Memory B cell (primary cell): ENCODE data around the gene ANKRD18A.

Source experiments
- ATAC-seq: fragments of 150-1000 bp; cut with Tn5 transposase; 2 replicates; pipeline ENCODE4 v1.10.0; 2021; ENCODE audit warnings: low read depth, mild to moderate bottlenecking, moderate library complexity
- DNase-seq, 2 donors: peaks; one replicate each; pipeline ENCODE4 v3.0.0; 2022; ENCODE audit warnings: low spot score in 2 of 2
- H3K27ac Mint-ChIP-seq: one replicate; pipeline ENCODE4 v1.8.0; 2022; ENCODE audit warnings: mild to moderate bottlenecking, moderate library complexity, mixed read lengths
- H3K27me3 Mint-ChIP-seq: one replicate; pipeline ENCODE4 v1.8.0; 2022; ENCODE audit warnings: mixed read lengths
- H3K36me3 Mint-ChIP-seq: one replicate; pipeline ENCODE4 v1.8.0; 2022; ENCODE audit warnings: mild to moderate bottlenecking, mixed read lengths
- H3K4me1 Mint-ChIP-seq: one replicate; pipeline ENCODE4 v1.8.0; 2022; ENCODE audit warnings: mixed read lengths
- H3K4me3 Mint-ChIP-seq: one replicate; pipeline ENCODE4 v1.8.0; 2022; ENCODE audit warnings: mild to moderate bottlenecking, moderate library complexity, mixed read lengths
- H3K9me3 Mint-ChIP-seq: one replicate; pipeline ENCODE4 v1.8.0; 2022; ENCODE audit warnings: mixed read lengths

Gene ANKRD18A

GRCh38 chr9:38620483-38621433 lies at the start of gene ANKRD18A:
ANKRD18A (minus strand) TSS chr9:38620596; CDS start chr9:38620285, 311 bp downstream.
- Mint-ChIP-seq H3K36me3 (no peaks in the 10 kb centered on the region), H3K9me3 (peaks cover 6% of the 10 kb centered on the region), H3K4me3 (peak within 1 kb of the TSS; percentile 81), H3K4me1 (peaks cover 7% of the 10 kb centered on the region), H3K27ac (peak within 1 kb of the TSS; percentile 73), H3K27me3 (peaks cover 19% of the 10 kb centered on the region)
- DNase-seq (peak; percentile 35 to 47), ATAC-seq (peak; percentile 82)

GRCh38 chr9:38668791-38669466 lies 48.5 kb upstream of the ANKRD18A start:
- H3K9me3 Mint-ChIP-seq = peaks cover 2% of the 10 kb centered on the region
- no peaks in the 10 kb centered on the region for H3K4me1 Mint-ChIP-seq
- H3K27ac Mint-ChIP-seq = no peak overlapping the region
- ATAC-seq (no peak), DNase-seq (no peak)
- H3K27me3 Mint-ChIP-seq = peaks cover 3% of the 10 kb centered on the region
- H3K36me3 Mint-ChIP-seq = no peaks in the 10 kb centered on the region
- H3K4me3 Mint-ChIP-seq = no peak overlapping the region

- DNase-seq (no peak), ATAC-seq (no peak)
- Mint-ChIP-seq H3K27ac (no peak overlapping the region), H3K4me1 (no peaks in the 10 kb centered on the region), H3K4me3 (no peak overlapping the region), H3K36me3 (no peaks in the 10 kb centered on the region), H3K9me3 (peaks cover 2% of the 10 kb centered on the region), H3K27me3 (peaks cover 11% of the 10 kb centered on the region)
Observed at GRCh38 chr9:38662763-38663593, 42.6 kb upstream of the ANKRD18A start.

GRCh38 chr9:38659538-38659937 lies 39.1 kb upstream of the ANKRD18A start:
- no peak for ATAC-seq
- Mint-ChIP-seq H3K27me3 (peaks cover 9% of the 10 kb centered on the region), H3K4me1 (no peaks in the 10 kb centered on the region), H3K27ac (no peak overlapping the region), H3K36me3 (no peaks in the 10 kb centered on the region), H3K9me3 (peaks cover under 1% of the 10 kb centered on the region), H3K4me3 (no peak overlapping the region)
- DNase-seq = no peak

- H3K4me1 Mint-ChIP-seq = peaks cover 2% of the 10 kb centered on the region
- DNase-seq (no peak), ATAC-seq (no peak)
- H3K27ac Mint-ChIP-seq = no peak overlapping the region
- H3K9me3 Mint-ChIP-seq = no peaks in the 10 kb centered on the region
- no peaks in the 10 kb centered on the region for H3K36me3 Mint-ChIP-seq
- H3K4me3 Mint-ChIP-seq = no peak overlapping the region
- peaks cover 7% of the 10 kb centered on the region for H3K27me3 Mint-ChIP-seq
Observed at GRCh38 chr9:38656896-38657295, 36.5 kb upstream of the ANKRD18A start.

- peaks cover 5% of the 10 kb centered on the region for H3K4me1 Mint-ChIP-seq
- ATAC-seq (no peak), DNase-seq (no peak)
- no peak overlapping the region for H3K4me3 Mint-ChIP-seq
- no peaks in the 10 kb centered on the region for H3K36me3 Mint-ChIP-seq
- peaks cover 3% of the 10 kb centered on the region for H3K27me3 Mint-ChIP-seq
- no peak overlapping the region for H3K27ac Mint-ChIP-seq
- H3K9me3 Mint-ChIP-seq = no peaks in the 10 kb centered on the region
Observed at GRCh38 chr9:38652486-38652885, 32.1 kb upstream of the ANKRD18A start.

GRCh38 chr9:38652044-38652443 lies 31.6 kb upstream of the ANKRD18A start:
- Mint-ChIP-seq H3K36me3 (no peaks in the 10 kb centered on the region), H3K4me3 (no peak overlapping the region), H3K27me3 (peaks cover 3% of the 10 kb centered on the region), H3K9me3 (no peaks in the 10 kb centered on the region), H3K27ac (no peak overlapping the region), H3K4me1 (peaks cover 5% of the 10 kb centered on the region)
- ATAC-seq (no peak), DNase-seq (no peak)

GRCh38 chr9:38651400-38652042 lies 31.1 kb upstream of the ANKRD18A start:
- H3K27me3 Mint-ChIP-seq = peaks cover 3% of the 10 kb centered on the region
- H3K36me3 Mint-ChIP-seq = no peaks in the 10 kb centered on the region
- DNase-seq (no peak), ATAC-seq (no peak)
- no peaks in the 10 kb centered on the region for H3K9me3 Mint-ChIP-seq
- no peak overlapping the region for H3K27ac Mint-ChIP-seq
- H3K4me1 Mint-ChIP-seq = peaks cover 5% of the 10 kb centered on the region
- no peak overlapping the region for H3K4me3 Mint-ChIP-seq

- DNase-seq = no peak
- Mint-ChIP-seq H3K4me3 (no peak overlapping the region), H3K36me3 (no peaks in the 10 kb centered on the region), H3K4me1 (peaks cover 5% of the 10 kb centered on the region), H3K9me3 (no peaks in the 10 kb centered on the region), H3K27me3 (peaks cover 3% of the 10 kb centered on the region), H3K27ac (no peak overlapping the region)
- ATAC-seq = no peak
Observed at GRCh38 chr9:38650564-38650963, 30.2 kb upstream of the ANKRD18A start.

GRCh38 chr9:38649731-38650363 lies 29.5 kb upstream of the ANKRD18A start:
- ATAC-seq (no peak), DNase-seq (no peak)
- H3K4me3 Mint-ChIP-seq = no peak overlapping the region
- no peaks in the 10 kb centered on the region for H3K36me3 Mint-ChIP-seq
- H3K9me3 Mint-ChIP-seq = no peaks in the 10 kb centered on the region
- H3K27ac Mint-ChIP-seq = no peak overlapping the region
- peaks cover 3% of the 10 kb centered on the region for H3K27me3 Mint-ChIP-seq
- peaks cover 5% of the 10 kb centered on the region for H3K4me1 Mint-ChIP-seq

GRCh38 chr9:38644601-38645000 lies 24.2 kb upstream of the ANKRD18A start:
- H3K4me3 Mint-ChIP-seq = no peak overlapping the region
- no peaks in the 10 kb centered on the region for H3K9me3 Mint-ChIP-seq
- ATAC-seq (no peak), DNase-seq (no peak)
- H3K4me1 Mint-ChIP-seq = no peaks in the 10 kb centered on the region
- peaks cover 4% of the 10 kb centered on the region for H3K27me3 Mint-ChIP-seq
- no peak overlapping the region for H3K27ac Mint-ChIP-seq
- no peaks in the 10 kb centered on the region for H3K36me3 Mint-ChIP-seq

- Mint-ChIP-seq H3K4me1 (no peaks in the 10 kb centered on the region), H3K27me3 (peaks cover 7% of the 10 kb centered on the region), H3K4me3 (no peak overlapping the region), H3K9me3 (no peaks in the 10 kb centered on the region), H3K36me3 (no peaks in the 10 kb centered on the region), H3K27ac (no peak overlapping the region)
- DNase-seq = no peak
- ATAC-seq = no peak
Observed at GRCh38 chr9:38643815-38644173, 23.4 kb upstream of the ANKRD18A start.
